K562 (cell line): ENCODE data around the gene CACNA1C.

Source experiments
- BRCA1 ChIP-seq, 2 experiments: fragments of 450-650 bp in 1 of 2; sonication (generic) in 1 of 2; formaldehyde crosslinking in 1 of 2; IDR thresholded peaks; 2 replicates each; pipeline versions ENCODE4 v1.5.0 to v1.6.1; 2017 to 2020; ENCODE audit warnings: mild to moderate bottlenecking in 1 of 2, missing genetic modification reagents in 1 of 2
- EP300 ChIP-seq: IDR thresholded peaks from 2 replicates; pipeline ENCODE4 v1.6.1; 2012; ENCODE audit warnings: low read length, improper control_type of control experiment
- ERF ChIP-seq: fragments of 450-650 bp; formaldehyde crosslinking; IDR thresholded peaks from 2 replicates; pipeline ENCODE4 v1.4.0; 2020; ENCODE audit warnings: mild to moderate bottlenecking, mixed read lengths
- MAFF ChIP-seq: IDR thresholded peaks from 2 replicates; pipeline ENCODE4 v1.6.1; 2012; ENCODE audit warnings: low read length, improper control_type of control experiment
- MAZ ChIP-seq, 2 experiments: fragments of 450-650 bp in 1 of 2; sonication (generic) in 1 of 2; formaldehyde crosslinking; IDR thresholded peaks in 1 of 2; conservative IDR thresholded peaks in 1 of 2; 2 replicates each; pipeline versions ENCODE4 v1.4.0 to v1.5.0; 2020; ENCODE audit warnings: mild to moderate bottlenecking in 1 of 2, missing genetic modification reagents in 1 of 2
- MTA1 ChIP-seq: fragments of 450-650 bp; IDR thresholded peaks from 2 replicates; pipeline ENCODE4 v1.6.1; 2017; ENCODE audit warnings: borderline replicate concordance
- RAD21 ChIP-seq, 2 experiments: fragments of 250-450 bp in 1 of 2; fragments of 450-650 bp in 1 of 2; sonication (Bioruptor Pico) in 1 of 2; formaldehyde crosslinking in 1 of 2; IDR thresholded peaks in 1 of 2; conservative IDR thresholded peaks in 1 of 2; 2 replicates each; pipeline versions ENCODE4 v1.4.0 to v1.8.0; 2020 to 2022; ENCODE audit warnings: mild to moderate bottlenecking in 2 of 2, moderate library complexity in 1 of 2
- ZBTB17 ChIP-seq: fragments of 450-650 bp; formaldehyde crosslinking; IDR thresholded peaks from 2 replicates; pipeline ENCODE4 v1.4.0; 2020; ENCODE audit warnings: mild to moderate bottlenecking
- ZBTB2 ChIP-seq: fragments of 450-650 bp; IDR thresholded peaks from 2 replicates; pipeline ENCODE4 v1.6.1; 2016; ENCODE audit warnings: antibody characterized with exemption
- ZNF511 ChIP-seq: sonication (generic); formaldehyde crosslinking; IDR thresholded peaks from 2 replicates; pipeline ENCODE4 v1.8.0; 2022; ENCODE audit warnings: mild to moderate bottlenecking, missing genetic modification reagents
- ZNF830 ChIP-seq: fragments of 250-450 bp; sonication (Bioruptor Pico); IDR thresholded peaks from 2 replicates; pipeline ENCODE4 v1.5.0; 2021; ENCODE audit warnings: mild to moderate bottlenecking
- TF ChIP-seq, protein P1 (sequence below): sonication (generic); formaldehyde crosslinking; IDR thresholded peaks from 2 replicates; pipeline ENCODE4 v1.8.1; 2023; ENCODE audit warnings: missing genetic modification reagents, mild to moderate bottlenecking, borderline replicate concordance
- TF ChIP-seq, protein P2 (sequence below), 3 experiments: IDR thresholded peaks in 2 of 3; conservative IDR thresholded peaks in 1 of 3; 2 replicates each; pipeline ENCODE4 v1.5.1; 2011 to 2012; ENCODE audit warnings: low read length in 3 of 3, mild to moderate bottlenecking in 3 of 3, control low read depth in 2 of 3, improper control_type of control experiment in 1 of 3, inconsistent platforms in 1 of 3, low read depth in 1 of 3, mixed read lengths in 1 of 3, moderate library complexity in 1 of 3; ENCODE audit not compliant: insufficient read depth in 2 of 3

DNA sequence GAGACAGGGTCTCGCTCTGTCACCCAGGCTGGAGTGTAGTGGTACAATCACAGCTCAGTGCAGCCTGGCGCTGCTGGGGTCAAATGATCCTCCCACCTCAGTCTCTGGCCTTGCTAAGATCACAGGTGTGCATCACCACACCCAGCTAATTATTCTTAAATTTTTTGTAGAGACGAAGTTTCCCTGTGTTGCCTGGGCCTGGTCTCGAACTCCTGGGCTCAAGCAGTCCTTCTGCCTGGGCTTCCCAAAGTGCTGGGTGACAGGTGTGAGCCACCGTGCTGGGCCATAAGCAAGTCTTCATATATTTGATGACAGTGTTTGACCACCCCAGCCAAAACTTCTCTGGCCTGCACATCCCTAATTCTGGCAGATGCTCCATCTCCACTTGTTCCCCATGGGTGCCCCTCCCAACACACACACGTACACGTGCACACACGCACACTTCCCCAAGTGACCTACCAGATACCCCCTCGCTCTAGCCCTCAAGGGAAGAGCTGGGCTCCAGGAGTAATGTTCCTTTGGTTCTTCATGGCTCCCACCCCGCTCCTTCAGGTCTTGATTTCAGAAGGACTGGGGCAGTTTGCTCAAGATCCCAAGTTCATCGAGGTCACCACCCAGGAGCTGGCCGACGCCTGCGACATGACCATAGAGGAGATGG, 637.7 kb downstream of the CACNA1C start:
- TF ChIP-seq ERF (CRISPR knock-in tag) (no peak), EP300 (no peak), MTA1 (no peak), ZBTB2 (no peak), RAD21 (CRISPR knock-in tag; conservative IDR thresholded peaks at IDR 0.05 in 1 of 2, IDR thresholded peaks at IDR 0.05 in 1 of 2) (no peak), ZNF511 (CRISPR knock-in tag) (no peak), MAFF (no peak), ZBTB17 (no peak), ZNF830 (no peak), MAZ (CRISPR knock-in tag; conservative IDR thresholded peaks at IDR 0.05 in 1 of 2, IDR thresholded peaks at IDR 0.05 in 1 of 2) (no peak), BRCA1 (IDR thresholded peaks at IDR 0.05) (no peak), BRCA1 (CRISPR knock-in tag; IDR thresholded peaks at IDR 0.05) (no peak)
- TF ChIP-seq, protein P1, sequence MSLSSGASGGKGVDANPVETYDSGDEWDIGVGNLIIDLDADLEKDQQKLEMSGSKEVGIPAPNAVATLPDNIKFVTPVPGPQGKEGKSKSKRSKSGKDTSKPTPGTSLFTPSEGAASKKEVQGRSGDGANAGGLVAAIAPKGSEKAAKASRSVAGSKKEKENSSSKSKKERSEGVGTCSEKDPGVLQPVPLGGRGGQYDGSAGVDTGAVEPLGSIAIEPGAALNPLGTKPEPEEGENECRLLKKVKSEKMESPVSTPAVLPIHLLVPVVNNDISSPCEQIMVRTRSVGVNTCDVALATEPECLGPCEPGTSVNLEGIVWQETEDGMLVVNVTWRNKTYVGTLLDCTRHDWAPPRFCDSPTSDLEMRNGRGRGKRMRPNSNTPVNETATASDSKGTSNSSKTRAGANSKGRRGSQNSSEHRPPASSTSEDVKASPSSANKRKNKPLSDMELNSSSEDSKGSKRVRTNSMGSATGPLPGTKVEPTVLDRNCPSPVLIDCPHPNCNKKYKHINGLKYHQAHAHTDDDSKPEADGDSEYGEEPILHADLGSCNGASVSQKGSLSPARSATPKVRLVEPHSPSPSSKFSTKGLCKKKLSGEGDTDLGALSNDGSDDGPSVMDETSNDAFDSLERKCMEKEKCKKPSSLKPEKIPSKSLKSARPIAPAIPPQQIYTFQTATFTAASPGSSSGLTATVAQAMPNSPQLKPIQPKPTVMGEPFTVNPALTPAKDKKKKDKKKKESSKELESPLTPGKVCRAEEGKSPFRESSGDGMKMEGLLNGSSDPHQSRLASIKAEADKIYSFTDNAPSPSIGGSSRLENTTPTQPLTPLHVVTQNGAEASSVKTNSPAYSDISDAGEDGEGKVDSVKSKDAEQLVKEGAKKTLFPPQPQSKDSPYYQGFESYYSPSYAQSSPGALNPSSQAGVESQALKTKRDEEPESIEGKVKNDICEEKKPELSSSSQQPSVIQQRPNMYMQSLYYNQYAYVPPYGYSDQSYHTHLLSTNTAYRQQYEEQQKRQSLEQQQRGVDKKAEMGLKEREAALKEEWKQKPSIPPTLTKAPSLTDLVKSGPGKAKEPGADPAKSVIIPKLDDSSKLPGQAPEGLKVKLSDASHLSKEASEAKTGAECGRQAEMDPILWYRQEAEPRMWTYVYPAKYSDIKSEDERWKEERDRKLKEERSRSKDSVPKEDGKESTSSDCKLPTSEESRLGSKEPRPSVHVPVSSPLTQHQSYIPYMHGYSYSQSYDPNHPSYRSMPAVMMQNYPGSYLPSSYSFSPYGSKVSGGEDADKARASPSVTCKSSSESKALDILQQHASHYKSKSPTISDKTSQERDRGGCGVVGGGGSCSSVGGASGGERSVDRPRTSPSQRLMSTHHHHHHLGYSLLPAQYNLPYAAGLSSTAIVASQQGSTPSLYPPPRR (CRISPR knock-in tag), result no peak
- TF ChIP-seq, protein P2, sequence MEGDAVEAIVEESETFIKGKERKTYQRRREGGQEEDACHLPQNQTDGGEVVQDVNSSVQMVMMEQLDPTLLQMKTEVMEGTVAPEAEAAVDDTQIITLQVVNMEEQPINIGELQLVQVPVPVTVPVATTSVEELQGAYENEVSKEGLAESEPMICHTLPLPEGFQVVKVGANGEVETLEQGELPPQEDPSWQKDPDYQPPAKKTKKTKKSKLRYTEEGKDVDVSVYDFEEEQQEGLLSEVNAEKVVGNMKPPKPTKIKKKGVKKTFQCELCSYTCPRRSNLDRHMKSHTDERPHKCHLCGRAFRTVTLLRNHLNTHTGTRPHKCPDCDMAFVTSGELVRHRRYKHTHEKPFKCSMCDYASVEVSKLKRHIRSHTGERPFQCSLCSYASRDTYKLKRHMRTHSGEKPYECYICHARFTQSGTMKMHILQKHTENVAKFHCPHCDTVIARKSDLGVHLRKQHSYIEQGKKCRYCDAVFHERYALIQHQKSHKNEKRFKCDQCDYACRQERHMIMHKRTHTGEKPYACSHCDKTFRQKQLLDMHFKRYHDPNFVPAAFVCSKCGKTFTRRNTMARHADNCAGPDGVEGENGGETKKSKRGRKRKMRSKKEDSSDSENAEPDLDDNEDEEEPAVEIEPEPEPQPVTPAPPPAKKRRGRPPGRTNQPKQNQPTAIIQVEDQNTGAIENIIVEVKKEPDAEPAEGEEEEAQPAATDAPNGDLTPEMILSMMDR (IDR thresholded peaks at IDR 0.05 in 2 of 3, conservative IDR thresholded peaks at IDR 0.05 in 1 of 3; ENCODE audit: insufficient read depth in 2 of 3, low read depth in 1 of 3, low read length in 3 of 3), result no peak
